Spleen (tissue), 7 donors: ENCODE results near the gene KIF1A.

ENCODE experiments used
- CTCF ChIP-seq, 11 experiments: fragments of 200-600 bp in 7 of 11; fragments of 450-650 bp in 4 of 11; sonication (generic) in 4 of 11; IDR thresholded peaks in 8 of 11; conservative IDR thresholded peaks in 3 of 11; 1 replicate in 7 of 11; 2 replicates in 4 of 11; pipeline versions ENCODE4 v1.4.0 to v1.8.0; 2016 to 2021; ENCODE audit warnings: antibody characterized with exemption in 11 of 11, inconsistent platforms in 4 of 11, mild to moderate bottlenecking in 1 of 11
- POLR2A ChIP-seq, 3 donors: fragments of 450-650 bp; IDR thresholded peaks; one replicate each; pipeline ENCODE4 v1.5.1; 2017; ENCODE audit warnings: antibody characterized with exemption in 3 of 3, mild to moderate bottlenecking in 1 of 3
- donor health status: DM: no; HTN: no; CAD: no; lungs with moderate emphysema.
- donor health status: DM: no; HTN: no; CAD: no.
- donor health status: DM: no; HTN: no; CAD: no.

GRCh38 chr2:240672076-240672700 is 147.8 kb downstream of the KIF1A start:
- TF ChIP-seq CTCF (IDR thresholded peaks at IDR 0.05 in 8 of 11, conservative IDR thresholded peaks at IDR 0.05 in 3 of 11) (no peak), POLR2A (IDR thresholded peaks at IDR 0.05) (no peak)
